ENCODE measurements around the gene KIF6.

GRCh38 chr6:39416728-39417127, 308.5 kb downstream of the KIF6 start:
- no peak for TF ChIP-seq CTCF (IDR thresholded peaks at IDR 0.05)
- no peak for TF ChIP-seq POLR2A (IDR thresholded peaks at IDR 0.05)

Data from uterus (tissue), 2 donors.